Astrocyte (in vitro differentiated cells and primary cell): ENCODE data around the gene UACA. TPM values are rescaled to one million over a fixed set of nuclear protein-coding genes. Genes with fewer than 3 reads are reported as not detected.

ENCODE experiments used
- DNase-seq: peaks from one replicate; pipeline ENCODE4 v3.0.0-alpha.2; 2010; ENCODE audit warnings: low read depth
- FAIRE-seq: peaks from 2 replicates; lab custom pipeline; 2011; peaks lifted over from hg19 to GRCh38; lab: Jason Lieb, UNC
- H2AFZ ChIP-seq: 2 replicates; pipeline ENCODE4 v1.6.0; 2012; ENCODE audit warnings: low read depth, low read length, inconsistent platforms
- H3K27ac ChIP-seq: 2 replicates; pipeline ENCODE4 v1.5.1; 2011; ENCODE audit warnings: low read depth, low read length, inconsistent platforms
- H3K27me3 ChIP-seq: 2 replicates; pipeline ENCODE4 v1.6.0; 2011; ENCODE audit warnings: low read length, inconsistent platforms; ENCODE audit not compliant: insufficient read depth
- H3K36me3 ChIP-seq: 2 replicates; pipeline ENCODE4 v1.5.1; 2011; ENCODE audit warnings: low read length, inconsistent platforms; ENCODE audit not compliant: insufficient read depth
- H3K4me1 ChIP-seq: 2 replicates; pipeline ENCODE4 v1.5.1; 2011; ENCODE audit warnings: low read length, inconsistent platforms; ENCODE audit not compliant: insufficient read depth
- H3K4me2 ChIP-seq: 2 replicates; pipeline ENCODE4 v1.6.0; 2012; ENCODE audit warnings: low read length, inconsistent platforms
- H3K4me3 ChIP-seq: 2 replicates; pipeline ENCODE4 v1.5.1; 2011; ENCODE audit warnings: low read depth, mild to moderate bottlenecking, low read length, inconsistent platforms; ENCODE audit not compliant: insufficient read depth
- H3K79me2 ChIP-seq: 2 replicates; pipeline ENCODE4 v1.6.0; 2012; ENCODE audit warnings: mild to moderate bottlenecking, low read length, inconsistent platforms; ENCODE audit not compliant: insufficient read depth
- H3K9ac ChIP-seq: 2 replicates; pipeline ENCODE4 v1.6.0; 2012; ENCODE audit warnings: mild to moderate bottlenecking, low read length, inconsistent platforms
- H3K9me3 ChIP-seq: 2 replicates; pipeline ENCODE4 v1.5.1; 2012; ENCODE audit warnings: low read depth, mild to moderate bottlenecking, low read length, inconsistent platforms; ENCODE audit not compliant: insufficient read depth
- H4K20me1 ChIP-seq: 2 replicates; pipeline ENCODE4 v1.6.0; 2012; ENCODE audit warnings: low read length, inconsistent platforms; ENCODE audit not compliant: insufficient read depth
- H3K27ac Mint-ChIP-seq: one replicate; pipeline ENCODE4 v1.8.0; 2021; ENCODE audit warnings: mild to moderate bottlenecking, mixed read lengths; ENCODE audit not compliant: unreplicated experiment
- H3K27me3 Mint-ChIP-seq: one replicate; pipeline ENCODE4 v1.8.0; 2021; ENCODE audit warnings: low read depth, mixed read lengths; ENCODE audit not compliant: unreplicated experiment
- H3K36me3 Mint-ChIP-seq: one replicate; pipeline ENCODE4 v1.8.0; 2021; ENCODE audit warnings: low read depth, mixed read lengths; ENCODE audit not compliant: unreplicated experiment
- H3K4me1 Mint-ChIP-seq: one replicate; pipeline ENCODE4 v1.8.0; 2021; ENCODE audit warnings: low read depth, mixed read lengths; ENCODE audit not compliant: unreplicated experiment
- H3K4me3 Mint-ChIP-seq: one replicate; pipeline ENCODE4 v1.8.0; 2021; ENCODE audit warnings: mild to moderate bottlenecking, moderate library complexity, mixed read lengths; ENCODE audit not compliant: unreplicated experiment
- H3K9me3 Mint-ChIP-seq: one replicate; pipeline ENCODE4 v1.8.0; 2021; ENCODE audit warnings: mild to moderate bottlenecking, mixed read lengths; ENCODE audit not compliant: unreplicated experiment
- EZH2 ChIP-seq: IDR thresholded peaks from 2 replicates; pipeline ENCODE4 v1.6.1; 2012; ENCODE audit warnings: mild to moderate bottlenecking, low read length, inconsistent platforms; ENCODE audit not compliant: insufficient read depth
- total RNA-seq: library from RNA; stranded (reverse); gene quantifications from 2 replicates; pipeline ENCODE4 v1.2.1, GENCODE V29; 2021
- TF ChIP-seq, protein P1 (sequence below): IDR thresholded peaks from 2 replicates; pipeline ENCODE4 v1.5.1; 2011; ENCODE audit warnings: low read depth, mild to moderate bottlenecking, inconsistent platforms, low read length, moderate library complexity; ENCODE audit not compliant: insufficient read depth

UACA gene
- total RNA-seq, 1 donor from 2014 or later = 168 TPM

- H3K36me3 ChIP-seq = no peaks in the 10 kb centered on the region
- no peaks in the 10 kb centered on the region for H3K27me3 ChIP-seq
- no peaks in the 10 kb centered on the region for H4K20me1 ChIP-seq
- FAIRE-seq (no peak), DNase-seq (no peak)
- H3K4me3 ChIP-seq = no peak overlapping the region
- H3K4me2 ChIP-seq = peak overlapping the region; percentile 66
- Mint-ChIP-seq H3K4me3 (no peak overlapping the region), H3K27me3 (no peaks in the 10 kb centered on the region), H3K36me3 (no peaks in the 10 kb centered on the region), H3K27ac (peak overlapping the region; percentile 98), H3K4me1 (peaks cover 48% of the 10 kb centered on the region), H3K9me3 (no peaks in the 10 kb centered on the region)
- H2AFZ ChIP-seq = peak overlapping the region; percentile 3
- H3K9ac ChIP-seq = peak overlapping the region; percentile 57
- H3K79me2 ChIP-seq = no peaks in the 10 kb centered on the region
- peaks cover 31% of the 10 kb centered on the region for H3K4me1 ChIP-seq
- H3K9me3 ChIP-seq = no peaks in the 10 kb centered on the region
- H3K27ac ChIP-seq = peak overlapping the region; percentile 92
- TF ChIP-seq, protein P1, sequence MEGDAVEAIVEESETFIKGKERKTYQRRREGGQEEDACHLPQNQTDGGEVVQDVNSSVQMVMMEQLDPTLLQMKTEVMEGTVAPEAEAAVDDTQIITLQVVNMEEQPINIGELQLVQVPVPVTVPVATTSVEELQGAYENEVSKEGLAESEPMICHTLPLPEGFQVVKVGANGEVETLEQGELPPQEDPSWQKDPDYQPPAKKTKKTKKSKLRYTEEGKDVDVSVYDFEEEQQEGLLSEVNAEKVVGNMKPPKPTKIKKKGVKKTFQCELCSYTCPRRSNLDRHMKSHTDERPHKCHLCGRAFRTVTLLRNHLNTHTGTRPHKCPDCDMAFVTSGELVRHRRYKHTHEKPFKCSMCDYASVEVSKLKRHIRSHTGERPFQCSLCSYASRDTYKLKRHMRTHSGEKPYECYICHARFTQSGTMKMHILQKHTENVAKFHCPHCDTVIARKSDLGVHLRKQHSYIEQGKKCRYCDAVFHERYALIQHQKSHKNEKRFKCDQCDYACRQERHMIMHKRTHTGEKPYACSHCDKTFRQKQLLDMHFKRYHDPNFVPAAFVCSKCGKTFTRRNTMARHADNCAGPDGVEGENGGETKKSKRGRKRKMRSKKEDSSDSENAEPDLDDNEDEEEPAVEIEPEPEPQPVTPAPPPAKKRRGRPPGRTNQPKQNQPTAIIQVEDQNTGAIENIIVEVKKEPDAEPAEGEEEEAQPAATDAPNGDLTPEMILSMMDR = no peak
- no peak for TF ChIP-seq EZH2
Measured at GRCh38 chr15:70777170-70777926, 14.0 kb upstream of the UACA start.

DNA sequence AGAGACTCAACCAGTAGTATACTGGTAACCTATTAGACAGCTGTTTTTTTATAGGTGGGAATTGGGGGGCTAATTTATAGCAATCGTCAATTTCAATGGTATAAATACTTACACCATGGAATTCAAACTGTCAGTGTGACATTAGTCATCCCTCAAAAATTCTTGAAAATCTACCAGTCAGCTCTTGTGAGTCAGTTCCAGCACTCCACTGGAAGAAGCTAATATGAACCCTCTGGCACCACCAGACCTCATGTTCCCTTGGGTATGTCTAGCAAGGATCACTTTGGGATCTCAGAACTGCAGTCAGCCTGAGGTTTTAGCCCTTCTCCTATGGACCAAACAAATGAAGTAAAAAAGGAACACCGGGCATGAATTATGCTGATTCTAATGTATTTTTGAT is 11.8 kb upstream of the UACA start:
- H3K9me3 ChIP-seq = no peaks in the 10 kb centered on the region
- TF ChIP-seq, protein P1 = no peak
- no peak for TF ChIP-seq EZH2
- no peaks in the 10 kb centered on the region for H3K36me3 ChIP-seq
- H4K20me1 ChIP-seq = no peaks in the 10 kb centered on the region
- H3K27ac Mint-ChIP-seq = peak overlapping the region; percentile 95
- H3K9ac ChIP-seq = no peak overlapping the region
- H3K4me1 Mint-ChIP-seq = peaks cover 53% of the 10 kb centered on the region
- H3K27ac ChIP-seq = peak overlapping the region; percentile 70
- H2AFZ ChIP-seq = no peak overlapping the region
- peak; percentile 84 for FAIRE-seq
- H3K36me3 Mint-ChIP-seq = no peaks in the 10 kb centered on the region
- no peaks in the 10 kb centered on the region for H3K27me3 ChIP-seq
- no peaks in the 10 kb centered on the region for H3K9me3 Mint-ChIP-seq
- H3K79me2 ChIP-seq = no peaks in the 10 kb centered on the region
- no peak overlapping the region for H3K4me3 ChIP-seq
- H3K4me3 Mint-ChIP-seq = peak overlapping the region; percentile 63
- H3K27me3 Mint-ChIP-seq = no peaks in the 10 kb centered on the region
- H3K4me2 ChIP-seq = peak overlapping the region; percentile 45
- peaks cover 31% of the 10 kb centered on the region for H3K4me1 ChIP-seq
- peak; percentile 80 for DNase-seq

GRCh38 chr15:70772402-70772801 is 9.0 kb upstream of the UACA start:
- TF ChIP-seq, protein P1 = no peak
- TF ChIP-seq EZH2 = no peak
- FAIRE-seq = no peak

More at GRCh38 chr15:70772402-70772801, 9.0 kb upstream of the UACA start:
- Histone ChIP-seq H2AFZ (no peak overlapping the region), H3K9me3 (no peaks in the 10 kb centered on the region), H3K27me3 (no peaks in the 10 kb centered on the region), H3K4me3 (no peak overlapping the region), H3K79me2 (no peaks in the 10 kb centered on the region), H3K9ac (no peak overlapping the region), H4K20me1 (no peaks in the 10 kb centered on the region), H3K27ac (no peak overlapping the region), H3K4me2 (no peak overlapping the region), H3K36me3 (no peaks in the 10 kb centered on the region), H3K4me1 (peaks cover 21% of the 10 kb centered on the region)
- no peak overlapping the region for H3K4me3 Mint-ChIP-seq
- peak overlapping the region; percentile 48 for H3K27ac Mint-ChIP-seq
- DNase-seq = no peak
- H3K36me3 Mint-ChIP-seq = no peaks in the 10 kb centered on the region
- no peaks in the 10 kb centered on the region for H3K9me3 Mint-ChIP-seq
- peaks cover 46% of the 10 kb centered on the region for H3K4me1 Mint-ChIP-seq
- H3K27me3 Mint-ChIP-seq = no peaks in the 10 kb centered on the region
